HCT116 (cell line): ENCODE data around the gene PPP3R1. TPM values are rescaled to one million over a fixed set of nuclear protein-coding genes. Genes with fewer than 3 reads are reported as not detected.

Experiments
- ATAC-seq: fragments of 200-7000 bp; cut with Tn5 transposase; 2 replicates; pipeline ENCODE4 v1.9.1; 2020; ENCODE audit warnings: mild to moderate bottlenecking, moderate library complexity
- BruUV-seq: library from RNA; stranded (reverse); fragments of 400-500 nt; replicated peaks from 2 replicates; lab custom pipeline; 2021; lab: Mats Ljungman, UMichigan
- CTCF ChIA-PET: fragments of 300-600 bp; sonication (Branson Sonifier 250); formaldehyde crosslinking; loops from one replicate; lab custom pipeline; 2021; ENCODE audit warnings: antibody characterized with exemption; lab: Charles Lee
- POLR2A ChIA-PET: fragments of 300-600, 350-600 bp; sonication (Branson Sonifier 250); formaldehyde crosslinking; loops from one replicate; lab custom pipeline; 2021; ENCODE audit warnings: antibody characterized with exemption; lab: Charles Lee
- RAD21 ChIA-PET, 2 experiments: fragments of 300-600 bp; sonication (Branson Sonifier 250); formaldehyde crosslinking; loops; one replicate each; lab custom pipeline; 2023; ENCODE audit warnings: low total read pairs in 2 of 2; ENCODE audit not compliant: uncharacterized antibody in 2 of 2, unreplicated experiment in 2 of 2, low non-redundant PET in 1 of 2; lab: Charles Lee
- DNase-seq: peaks from one replicate; pipeline ENCODE4 v3.0.0-alpha.2; 2010; ENCODE audit warnings: low read depth, low spot score
- H2AFZ ChIP-seq: fragments of 200-600 bp; shearing (Covaris generic), sonication (generic); 2 replicates; pipeline ENCODE4 v1.6.1; 2017; ENCODE audit warnings: low read depth, mixed run types, mixed read lengths, antibody characterized with exemption, low read length; ENCODE audit not compliant: poor library complexity, severe bottlenecking
- H3K27ac ChIP-seq: 2 replicates; pipeline ENCODE4 v1.5.1; 2012; ENCODE audit warnings: low read depth, low read length
- H3K27me3 ChIP-seq: fragments of 200-600 bp; sonication (generic); 2 replicates; pipeline ENCODE4 v1.6.1; 2016; ENCODE audit warnings: mixed run types, low read length, mixed read lengths; ENCODE audit not compliant: insufficient read depth
- H3K36me3 ChIP-seq, 2 experiments: fragments of 200-500 bp in 1 of 2; fragments of 200-600 bp in 1 of 2; sonication (Bioruptor generic) in 1 of 2; sonication (generic) in 1 of 2; 2 replicates each; pipeline versions ENCODE4 v1.5.1 to v1.6.1; 2014 to 2016; ENCODE audit warnings: low read length in 2 of 2, inconsistent platforms in 1 of 2, mixed read lengths in 1 of 2, mixed run types in 1 of 2; ENCODE audit not compliant: insufficient read depth in 2 of 2, control insufficient read depth in 1 of 2
- H3K4me1 ChIP-seq, 2 experiments: fragments of 200-600 bp in 1 of 2; sonication (generic) in 1 of 2; 2 replicates each; pipeline versions ENCODE4 v1.5.1 to v1.6.1; 2012 to 2017; ENCODE audit warnings: low read length in 2 of 2, inconsistent platforms in 1 of 2, mild to moderate bottlenecking in 1 of 2, mixed read lengths in 1 of 2, mixed run types in 1 of 2, moderate library complexity in 1 of 2; ENCODE audit not compliant: insufficient read depth in 2 of 2, control insufficient read depth in 1 of 2
- H3K4me2 ChIP-seq: fragments of 200-600 bp; sonication (generic); 2 replicates; pipeline ENCODE4 v1.6.1; 2017; ENCODE audit warnings: mixed run types, low read length, mixed read lengths
- H3K4me3 ChIP-seq, 2 experiments: fragments of 200-600 bp in 1 of 2; sonication (generic) in 1 of 2; replicated peaks in 1 of 2; 2 replicates each; pipeline ENCODE4 v1.5.1; 2011 to 2016; ENCODE audit warnings: low read length in 2 of 2, control low read depth in 1 of 2, low read depth in 1 of 2, mild to moderate bottlenecking in 1 of 2, mixed read lengths in 1 of 2, mixed run types in 1 of 2
- H3K79me2 ChIP-seq: fragments of 200-600 bp; sonication (generic); 2 replicates; pipeline ENCODE4 v1.6.1; 2017; ENCODE audit warnings: mild to moderate bottlenecking, mixed run types, low read length, moderate library complexity, mixed read lengths; ENCODE audit not compliant: insufficient read depth
- H3K9ac ChIP-seq: fragments of 200-600 bp; sonication (generic); 2 replicates; pipeline ENCODE4 v1.6.1; 2016; ENCODE audit warnings: low read length, mixed read lengths
- H3K9me2 ChIP-seq: fragments of 200-600 bp; sonication (generic), shearing (Covaris generic); 2 replicates; pipeline ENCODE4 v1.6.1; 2017; ENCODE audit warnings: mixed run types, mild to moderate bottlenecking, moderate library complexity; ENCODE audit not compliant: insufficient read depth
- H3K9me3 ChIP-seq, 2 experiments: fragments of 200-500 bp in 1 of 2; fragments of 200-600 bp in 1 of 2; sonication (Bioruptor generic) in 1 of 2; sonication (generic) in 1 of 2; 2 replicates each; pipeline ENCODE4 v1.6.1; 2014 to 2017; ENCODE audit warnings: low read length in 2 of 2, mixed read lengths in 2 of 2, inconsistent platforms in 1 of 2, low read depth in 1 of 2, mild to moderate bottlenecking in 1 of 2, mixed run types in 1 of 2, moderate library complexity in 1 of 2; ENCODE audit not compliant: control insufficient read depth in 1 of 2, insufficient read depth in 1 of 2
- H4K20me1 ChIP-seq: fragments of 200-600 bp; sonication (generic), shearing (Covaris generic); 2 replicates; pipeline ENCODE4 v1.6.1; 2017; ENCODE audit warnings: mixed run types, mild to moderate bottlenecking, moderate library complexity; ENCODE audit not compliant: insufficient read depth
- CBX3 ChIP-seq: IDR thresholded peaks from 2 replicates; pipeline ENCODE4 v1.6.1; 2012; ENCODE audit warnings: low read depth
- CEBPB ChIP-seq: IDR thresholded peaks from 2 replicates; pipeline ENCODE4 v1.6.1; 2012; ENCODE audit warnings: low read depth
- CTCF ChIP-seq, 3 experiments: fragments of 200-600 bp in 1 of 3; sonication (generic) in 1 of 3; IDR thresholded peaks in 2 of 3; conservative IDR thresholded peaks in 1 of 3; 2 replicates each; pipeline ENCODE4 v1.5.1; 2012 to 2017; ENCODE audit warnings: low read depth in 2 of 3, low read length in 2 of 3, antibody characterized with exemption in 1 of 3, borderline replicate concordance in 1 of 3, control low read depth in 1 of 3, mild to moderate bottlenecking in 1 of 3, mixed read lengths in 1 of 3, mixed run types in 1 of 3, moderate library complexity in 1 of 3; ENCODE audit not compliant: insufficient read depth in 1 of 3
- ELF1 ChIP-seq: IDR thresholded peaks from 2 replicates; pipeline ENCODE4 v1.6.1; 2012; ENCODE audit warnings: low read depth, borderline replicate concordance
- EZH2phosphoT487 ChIP-seq: fragments of 200-600 bp; IDR thresholded peaks from 2 replicates; pipeline ENCODE4 v1.6.1; 2018; ENCODE audit warnings: antibody characterized with exemption, borderline replicate concordance
- JUND ChIP-seq: IDR thresholded peaks from 2 replicates; pipeline ENCODE4 v1.6.1; 2012
- POLR2A ChIP-seq: IDR thresholded peaks from 2 replicates; pipeline ENCODE4 v1.7.0; 2011; ENCODE audit warnings: borderline replicate concordance; ENCODE audit not compliant: insufficient read depth, insufficient read length; ENCODE audit errors: extremely low read depth
- POLR2AphosphoS5 ChIP-seq: IDR thresholded peaks from 2 replicates; pipeline ENCODE4 v1.6.1; 2011; ENCODE audit warnings: mild to moderate bottlenecking, low read depth, low read length, moderate library complexity
- RAD21 ChIP-seq: IDR thresholded peaks from 2 replicates; pipeline ENCODE4 v1.6.1; 2012; ENCODE audit warnings: low read depth, mild to moderate bottlenecking
- REST ChIP-seq: IDR thresholded peaks from 2 replicates; pipeline ENCODE4 v1.6.1; 2012; ENCODE audit warnings: low read depth
- SP1 ChIP-seq: IDR thresholded peaks from 2 replicates; pipeline ENCODE4 v1.6.1; 2012; ENCODE audit warnings: low read depth
- SRF ChIP-seq: IDR thresholded peaks from 2 replicates; pipeline ENCODE4 v1.6.1; 2012; ENCODE audit warnings: low read depth
- YY1 ChIP-seq: IDR thresholded peaks from 2 replicates; pipeline ENCODE4 v1.6.1; 2011; ENCODE audit warnings: low read length, low read depth, moderate library complexity, mild to moderate bottlenecking; ENCODE audit not compliant: insufficient replicate concordance; ENCODE audit errors: extremely low read depth
- ZFX ChIP-seq: fragments of 450-650 bp; IDR thresholded peaks from 2 replicates; pipeline ENCODE4 v1.6.1; 2017
- ZNF274 ChIP-seq: fragments of 200-500 bp; sonication (Bioruptor generic); IDR thresholded peaks from 2 replicates; pipeline ENCODE4 v1.6.1; 2014; ENCODE audit warnings: mild to moderate bottlenecking, low read depth, low read length, inconsistent platforms
- intact Hi-C: fragments of 100-400 bp; cut with micrococcal nuclease; formaldehyde crosslinking; loops from 2 replicates; pipeline ENCODE4 v1.10.0; 2022
- total RNA-seq: library from RNA; stranded (reverse); gene quantifications from one replicate; pipeline ENCODE4 v1.2.1, GENCODE V29; 2021; ENCODE audit not compliant: unreplicated experiment
- TF ChIP-seq, protein P1 (sequence below): IDR thresholded peaks from 2 replicates; pipeline ENCODE4 v1.6.1; 2012
- TF ChIP-seq, protein P2 (sequence below): IDR thresholded peaks from 2 replicates; pipeline ENCODE4 v1.6.1; 2011; ENCODE audit warnings: mild to moderate bottlenecking, low read length, moderate library complexity; ENCODE audit not compliant: insufficient replicate concordance; ENCODE audit errors: extremely low read depth

Gene PPP3R1
- total RNA-seq, 1 experiment from 2014 or later: 69.9 TPM

GRCh38 chr2:68172990-68173700, 79.2 kb downstream of the PPP3R1 start:
- Histone ChIP-seq H3K9me2 (no peaks in the 10 kb centered on the region), H3K4me3 (no peak overlapping the region), H3K27me3 (no peaks in the 10 kb centered on the region), H3K27ac (no peak overlapping the region), H3K79me2 (peaks cover 49% of the 10 kb centered on the region), H3K4me1 (no peaks in the 10 kb centered on the region), H3K36me3 (peaks cover 18 to 49% of the 10 kb centered on the region in 2 experiments; a peak in 3 of 4 replicates), H3K4me2 (no peak overlapping the region), H2AFZ (no peak overlapping the region), H3K9me3 (no peaks in the 10 kb centered on the region), H4K20me1 (peaks cover 14% of the 10 kb centered on the region; the same call in 1 of the 2 replicates), H3K9ac (no peak overlapping the region)
- RAD21 ChIA-PET: no interaction called here
- DNase-seq: no peak
- ATAC-seq: no peak
- TF ChIP-seq ZFX (no peak), POLR2A (no peak), EZH2phosphoT487 (no peak), SRF (no peak), RAD21 (no peak), REST (no peak), ELF1 (no peak), SP1 (no peak), CEBPB (no peak), ZNF274 (no peak), JUND (no peak), YY1 (no peak), POLR2AphosphoS5 (no peak), CTCF (IDR thresholded peaks at IDR 0.05 in 2 of 3, conservative IDR thresholded peaks at IDR 0.05 in 1 of 3; ENCODE audit: borderline replicate concordance in 1 of 3, insufficient read depth in 1 of 3, low read depth in 2 of 3, low read length in 2 of 3) (no peak), CBX3 (no peak)
- TF ChIP-seq, protein P1, sequence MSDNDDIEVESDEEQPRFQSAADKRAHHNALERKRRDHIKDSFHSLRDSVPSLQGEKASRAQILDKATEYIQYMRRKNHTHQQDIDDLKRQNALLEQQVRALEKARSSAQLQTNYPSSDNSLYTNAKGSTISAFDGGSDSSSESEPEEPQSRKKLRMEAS: no peak
- TF ChIP-seq, protein P2, sequence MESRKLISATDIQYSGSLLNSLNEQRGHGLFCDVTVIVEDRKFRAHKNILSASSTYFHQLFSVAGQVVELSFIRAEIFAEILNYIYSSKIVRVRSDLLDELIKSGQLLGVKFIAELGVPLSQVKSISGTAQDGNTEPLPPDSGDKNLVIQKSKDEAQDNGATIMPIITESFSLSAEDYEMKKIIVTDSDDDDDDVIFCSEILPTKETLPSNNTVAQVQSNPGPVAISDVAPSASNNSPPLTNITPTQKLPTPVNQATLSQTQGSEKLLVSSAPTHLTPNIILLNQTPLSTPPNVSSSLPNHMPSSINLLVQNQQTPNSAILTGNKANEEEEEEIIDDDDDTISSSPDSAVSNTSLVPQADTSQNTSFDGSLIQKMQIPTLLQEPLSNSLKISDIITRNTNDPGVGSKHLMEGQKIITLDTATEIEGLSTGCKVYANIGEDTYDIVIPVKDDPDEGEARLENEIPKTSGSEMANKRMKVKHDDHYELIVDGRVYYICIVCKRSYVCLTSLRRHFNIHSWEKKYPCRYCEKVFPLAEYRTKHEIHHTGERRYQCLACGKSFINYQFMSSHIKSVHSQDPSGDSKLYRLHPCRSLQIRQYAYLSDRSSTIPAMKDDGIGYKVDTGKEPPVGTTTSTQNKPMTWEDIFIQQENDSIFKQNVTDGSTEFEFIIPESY: no peak
- intact Hi-C loops: no loop called here
- CTCF ChIA-PET: no interaction called here
- POLR2A ChIA-PET: no interaction called here
- TSS peak; percentile 9 for BruUV-seq
